ENCODE data around the gene PACSIN3. TPM values are rescaled to one million over a fixed set of nuclear protein-coding genes. Genes with fewer than 3 reads are reported as not detected.

The PACSIN3 gene
- total RNA-seq, 1 experiment from 2014 or later: 63.1 TPM

GRCh38 chr11:47154616-47155570, 31.3 kb downstream of the PACSIN3 start:
- no peak for TF ChIP-seq ELF1 (IDR thresholded peaks at IDR 0.05; ENCODE audit: borderline replicate concordance, low read depth)
- TF ChIP-seq FOSL1 (IDR thresholded peaks at IDR 0.05; ENCODE audit: low read depth): no peak
- TF ChIP-seq CBX3 (IDR thresholded peaks at IDR 0.05; ENCODE audit: low read depth): no peak
- no peak for TF ChIP-seq SIN3A (IDR thresholded peaks at IDR 0.05; ENCODE audit: low read depth)
- TF ChIP-seq TCF7L2 (IDR thresholded peaks at IDR 0.05; ENCODE audit: borderline replicate concordance, extremely low read depth, insufficient read depth, insufficient read length): no peak
- TF ChIP-seq ZFX (IDR thresholded peaks at IDR 0.05): no peak
- no peak for TF ChIP-seq YY1 (IDR thresholded peaks at IDR 0.05; ENCODE audit: extremely low read depth, insufficient replicate concordance, low read depth, low read length)
- TF ChIP-seq CEBPB (IDR thresholded peaks at IDR 0.05; ENCODE audit: low read depth): no peak
- no peak for TF ChIP-seq ZBTB33 (IDR thresholded peaks at IDR 0.05; ENCODE audit: extremely low read depth, insufficient replicate concordance, low read length)
- TF ChIP-seq REST (IDR thresholded peaks at IDR 0.05; ENCODE audit: low read depth): no peak
- no peak for TF ChIP-seq EZH2phosphoT487 (IDR thresholded peaks at IDR 0.05; ENCODE audit: borderline replicate concordance)
- no peak for TF ChIP-seq SP1 (IDR thresholded peaks at IDR 0.05; ENCODE audit: low read depth)
- no peak for TF ChIP-seq MAX (IDR thresholded peaks at IDR 0.05)
- TF ChIP-seq ZNF274 (IDR thresholded peaks at IDR 0.05; ENCODE audit: low read depth, low read length): no peak
- no peak for TF ChIP-seq EGR1 (IDR thresholded peaks at IDR 0.05; ENCODE audit: low read depth)
- no peak for TF ChIP-seq JUND (IDR thresholded peaks at IDR 0.05)
- TF ChIP-seq EZH2 (IDR thresholded peaks at IDR 0.05): no peak
- Histone ChIP-seq H3K79me2 (ENCODE audit: insufficient read depth, low read length) (no peaks in the 10 kb centered on the region), H3K9me2 (ENCODE audit: insufficient read depth) (no peaks in the 10 kb centered on the region), H3K4me2 (ENCODE audit: low read length) (no peak overlapping the region), H3K27me3 (ENCODE audit: insufficient read depth, low read length) (no peaks in the 10 kb centered on the region), H3K9ac (ENCODE audit: low read length) (no peak overlapping the region), H2AFZ (ENCODE audit: low read depth, low read length, poor library complexity, severe bottlenecking) (no peak overlapping the region), H3K27ac (ENCODE audit: low read depth, low read length) (no peak overlapping the region), H3K4me1 (ENCODE audit: control insufficient read depth in 1 of 2, insufficient read depth in 2 of 2, low read length in 2 of 2) (no peaks in the 10 kb centered on the region), H3K4me3 (replicated peaks in 1 of 2; ENCODE audit: low read depth in 1 of 2, low read length in 2 of 2) (no peak overlapping the region), H4K20me1 (ENCODE audit: insufficient read depth) (no peaks in the 10 kb centered on the region), H3K36me3 (ENCODE audit: control insufficient read depth in 1 of 2, insufficient read depth in 2 of 2, low read length in 2 of 2) (no peaks in the 10 kb centered on the region; a peak in 1 of 4 replicates), H3K9me3 (ENCODE audit: control insufficient read depth in 1 of 2, insufficient read depth in 1 of 2, low read depth in 1 of 2, low read length in 2 of 2) (no peaks in the 10 kb centered on the region)
- BruUV-seq (replicated peaks): no TSS peak
- DNase-seq (ENCODE audit: low read depth, low spot score) (no peak), ATAC-seq (no peak)
- POLR2A ChIA-PET: no interaction called here
- RAD21 ChIA-PET (ENCODE audit: low non-redundant PET in 1 of 2, low total read pairs in 2 of 2, uncharacterized antibody in 2 of 2, unreplicated experiment in 2 of 2): interaction anchor here in 1 of 2 experiments (1.8 kb wide), 1 partner anchor 200 kb away, joined by 3 read pairs; no protein-coding TSS in a partner anchor
- CTCF ChIA-PET: interaction anchor here (1.0 to 2.4 kb wide), 3 partner anchors 105 to 263 kb away, joined by 3 to 16 read pairs (median 4); no protein-coding TSS in a partner anchor
- intact Hi-C loops (cut with micrococcal nuclease): no loop called here

All from HCT116 (cell line).